DOHH2 (cell line): ENCODE data around the gene NKIRAS1.

Experiments
- H3F3A ChIP-seq: fragments of 200-600 bp; sonication (generic), shearing (Covaris generic); 2 replicates; pipeline ENCODE4 v1.6.0; 2016; ENCODE audit warnings: antibody characterized with exemption, mild to moderate bottlenecking; ENCODE audit not compliant: control insufficient read depth, insufficient read depth
- H3K27ac ChIP-seq: fragments of 200-600 bp; sonication (generic); 2 replicates; pipeline ENCODE4 v1.5.1; 2014; ENCODE audit warnings: low read depth, mild to moderate bottlenecking, low read length, moderate library complexity
- H3K27me3 ChIP-seq: fragments of 200-600 bp; sonication (generic); 2 replicates; pipeline ENCODE4 v1.6.1; 2014; ENCODE audit warnings: mild to moderate bottlenecking, low read length, mixed read lengths; ENCODE audit not compliant: control insufficient read depth
- H3K36me3 ChIP-seq: fragments of 200-600 bp; sonication (generic); 2 replicates; pipeline ENCODE4 v1.6.1; 2014; ENCODE audit warnings: mild to moderate bottlenecking, low read length, moderate library complexity, mixed read lengths; ENCODE audit not compliant: control insufficient read depth
- H3K4me1 ChIP-seq: fragments of 200-600 bp; sonication (generic); 2 replicates; pipeline ENCODE4 v1.6.1; 2014; ENCODE audit warnings: mild to moderate bottlenecking, low read length, mixed read lengths; ENCODE audit not compliant: control insufficient read depth
- H3K4me2 ChIP-seq: fragments of 200-600 bp; sonication (generic); 2 replicates; pipeline ENCODE4 v1.6.0; 2014; ENCODE audit warnings: mild to moderate bottlenecking, low read length, moderate library complexity
- H3K4me3 ChIP-seq: fragments of 200-600 bp; sonication (generic); 2 replicates; pipeline ENCODE4 v1.5.1; 2014; ENCODE audit warnings: mild to moderate bottlenecking, low read length, mixed read lengths
- H3K79me2 ChIP-seq: fragments of 200-600 bp; sonication (generic); 2 replicates; pipeline ENCODE4 v1.6.1; 2014; ENCODE audit warnings: mild to moderate bottlenecking, low read length, mixed read lengths; ENCODE audit not compliant: control insufficient read depth
- H3K9me2 ChIP-seq: fragments of 200-600 bp; sonication (generic); replicated peaks from 2 replicates; pipeline ENCODE4 v1.6.1; 2014; ENCODE audit warnings: mild to moderate bottlenecking, low read length, mixed read lengths; ENCODE audit not compliant: control insufficient read depth
- H3K9me3 ChIP-seq: fragments of 200-600 bp; sonication (generic); 2 replicates; pipeline ENCODE4 v1.6.1; 2014; ENCODE audit warnings: antibody characterized with exemption, low read length, mixed read lengths; ENCODE audit not compliant: control insufficient read depth, insufficient read depth
- H4K20me1 ChIP-seq: fragments of 200-600 bp; sonication (generic); 2 replicates; pipeline ENCODE4 v1.6.0; 2014; ENCODE audit warnings: low read depth, mild to moderate bottlenecking, antibody characterized with exemption, low read length, moderate library complexity; ENCODE audit not compliant: control insufficient read depth, insufficient read depth
- CTCF ChIP-seq: fragments of 200-600 bp; sonication (generic); IDR thresholded peaks from one replicate; pipeline ENCODE4 v1.5.1; 2014; ENCODE audit warnings: antibody characterized with exemption, mild to moderate bottlenecking, low read depth, low read length; ENCODE audit not compliant: poor library complexity, severe bottlenecking
- EZH2phosphoT487 ChIP-seq: fragments of 200-600 bp; sonication (generic); IDR thresholded peaks from 2 replicates; pipeline ENCODE4 v1.6.1; 2017; ENCODE audit warnings: borderline replicate concordance, mild to moderate bottlenecking, antibody characterized with exemption, low read length, moderate library complexity, mixed read lengths

NKIRAS1 gene

GRCh38 chr3:23926246-23926645, 9.5 kb upstream of the NKIRAS1 start:
- no peaks in the 10 kb centered on the region for H3K4me1 ChIP-seq
- no peaks in the 10 kb centered on the region for H3K79me2 ChIP-seq
- no peak overlapping the region for H3K4me3 ChIP-seq
- peaks cover 23% of the 10 kb centered on the region for H3F3A ChIP-seq
- TF ChIP-seq EZH2phosphoT487: no peak
- TF ChIP-seq CTCF: no peak
- H3K27ac ChIP-seq: no peak overlapping the region
- H3K36me3 ChIP-seq: peaks cover 3% of the 10 kb centered on the region
- no peak overlapping the region for H3K4me2 ChIP-seq
- H3K9me2 ChIP-seq: no peaks in the 10 kb centered on the region
- H4K20me1 ChIP-seq: no peaks in the 10 kb centered on the region
- no peaks in the 10 kb centered on the region for H3K27me3 ChIP-seq
- no peaks in the 10 kb centered on the region for H3K9me3 ChIP-seq

GRCh38 chr3:23923786-23924185, 7.0 kb upstream of the NKIRAS1 start:
- no peak overlapping the region for H3K4me2 ChIP-seq
- H3K36me3 ChIP-seq: peaks cover 27% of the 10 kb centered on the region
- no peak for TF ChIP-seq CTCF
- no peak for TF ChIP-seq EZH2phosphoT487
- H4K20me1 ChIP-seq: peaks cover 3% of the 10 kb centered on the region; the same call in 1 of the 2 replicates
- H3K27me3 ChIP-seq: no peaks in the 10 kb centered on the region
- H3K27ac ChIP-seq: no peak overlapping the region
- H3K4me1 ChIP-seq: peaks cover 8% of the 10 kb centered on the region
- H3K9me2 ChIP-seq: no peaks in the 10 kb centered on the region
- no peak overlapping the region for H3K4me3 ChIP-seq
- H3F3A ChIP-seq: peaks cover 45% of the 10 kb centered on the region
- H3K9me3 ChIP-seq: no peaks in the 10 kb centered on the region
- peaks cover 3% of the 10 kb centered on the region for H3K79me2 ChIP-seq

GRCh38 chr3:23921052-23921511, 4.3 kb upstream of the NKIRAS1 start:
- H3K9me2 ChIP-seq: no peaks in the 10 kb centered on the region
- peaks cover 18% of the 10 kb centered on the region for H3K4me1 ChIP-seq
- peaks cover 45% of the 10 kb centered on the region for H3K36me3 ChIP-seq
- H3K9me3 ChIP-seq: no peaks in the 10 kb centered on the region
- no peak overlapping the region for H3K4me2 ChIP-seq
- H3K27ac ChIP-seq: no peak overlapping the region
- no peaks in the 10 kb centered on the region for H3K27me3 ChIP-seq
- H3F3A ChIP-seq: peaks cover 53% of the 10 kb centered on the region
- no peak overlapping the region for H3K4me3 ChIP-seq
- peaks cover 26% of the 10 kb centered on the region for H3K79me2 ChIP-seq
- H4K20me1 ChIP-seq: peaks cover 14% of the 10 kb centered on the region
- no peak for TF ChIP-seq EZH2phosphoT487
- TF ChIP-seq CTCF: no peak
